ENCODE results near the gene AFF3. TPM values are rescaled to one million over a fixed set of nuclear protein-coding genes. Genes with fewer than 3 reads are reported as not detected.

Gene AFF3
- total RNA-seq, 3 donors from 2014 or later (not counting 1 experiment from before 2014, with no cell fraction given): 4.6 to 9.6 (median 5.6) TPM

GRCh38 chr2:99520813-99521212, 621.6 kb downstream of the AFF3 start:
- 78% methylated on average over 3 of the region's 3 CpGs for WGBS (ENCODE audit: insufficient coverage)
- Mint-ChIP-seq H3K36me3 (no peaks in the 10 kb centered on the region), H3K4me3 (no peak overlapping the region), H3K27ac (no peak overlapping the region), H3K27me3 (ENCODE audit: low read depth in 2 of 2) (peaks cover 6 to 7% of the 10 kb centered on the region in 2 donors), H3K9me3 (no peaks in the 10 kb centered on the region), H3K4me1 (no peaks in the 10 kb centered on the region)
- H3K27ac ChIP-seq (ENCODE audit: low read length): no peak overlapping the region
- no peaks in the 10 kb centered on the region for H3K36me3 ChIP-seq (ENCODE audit: control insufficient read depth, insufficient read depth, low read length)
- H3K4me3 ChIP-seq (ENCODE audit: low read length): no peak overlapping the region
- ATAC-seq (no peak), DNase-seq (no peak)
- no peaks in the 10 kb centered on the region for H3K9me3 ChIP-seq (ENCODE audit: control insufficient read depth, insufficient read depth, low read length)
- no peaks in the 10 kb centered on the region for H3K27me3 ChIP-seq (ENCODE audit: control insufficient read depth, insufficient read depth, low read length)
- H3K4me1 ChIP-seq (ENCODE audit: control insufficient read depth, insufficient read depth, low read length): no peaks in the 10 kb centered on the region
- no peak for TF ChIP-seq CTCF (IDR thresholded peaks at IDR 0.05)
- intact Hi-C loops (cut with micrococcal nuclease): no loop called here

- no peak overlapping the region for H3K27ac Mint-ChIP-seq
- intact Hi-C loops (cut with micrococcal nuclease): no loop called here
- no peaks in the 10 kb centered on the region for H3K36me3 Mint-ChIP-seq
- Histone ChIP-seq H3K27me3 (ENCODE audit: control insufficient read depth, insufficient read depth, low read length) (no peaks in the 10 kb centered on the region), H3K36me3 (ENCODE audit: control insufficient read depth, insufficient read depth, low read length) (no peaks in the 10 kb centered on the region), H3K4me3 (ENCODE audit: low read length) (no peak overlapping the region), H3K27ac (ENCODE audit: low read length) (no peak overlapping the region), H3K9me3 (ENCODE audit: control insufficient read depth, insufficient read depth, low read length) (no peaks in the 10 kb centered on the region), H3K4me1 (ENCODE audit: control insufficient read depth, insufficient read depth, low read length) (no peaks in the 10 kb centered on the region)
- no peaks in the 10 kb centered on the region for H3K4me1 Mint-ChIP-seq
- 96% methylated on average over 4 of the region's 4 CpGs for WGBS (ENCODE audit: insufficient coverage)
- H3K4me3 Mint-ChIP-seq: no peak overlapping the region
- ATAC-seq (no peak), DNase-seq (no peak)
- H3K9me3 Mint-ChIP-seq: no peaks in the 10 kb centered on the region
- TF ChIP-seq CTCF (IDR thresholded peaks at IDR 0.05): no peak
- H3K27me3 Mint-ChIP-seq (ENCODE audit: low read depth in 2 of 2): peaks cover 6 to 7% of the 10 kb centered on the region in 2 donors
Observed at GRCh38 chr2:99520195-99520594, 622.2 kb downstream of the AFF3 start.

DNA sequence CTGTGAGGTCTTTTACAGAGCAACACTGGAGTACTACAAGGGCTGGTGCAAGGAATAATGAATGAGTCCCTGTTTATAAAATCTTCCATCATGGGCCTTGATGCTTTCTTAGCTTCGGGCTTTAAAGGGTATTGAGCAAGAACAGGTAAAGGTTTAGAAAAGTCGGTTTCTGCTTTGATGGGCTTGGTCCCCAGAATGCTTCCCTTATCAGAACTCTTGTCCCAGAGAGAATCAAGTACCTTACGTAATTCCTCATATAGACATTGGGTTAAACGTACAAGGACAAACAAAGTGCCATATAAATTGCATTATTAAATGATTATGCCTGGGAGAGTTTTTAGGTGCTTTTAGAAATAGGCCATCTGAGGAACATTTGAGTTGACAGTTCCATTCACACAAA, 628.0 kb downstream of the AFF3 start:
- DNase-seq (no peak), ATAC-seq (no peak)
- H3K27ac Mint-ChIP-seq: no peak overlapping the region
- no peaks in the 10 kb centered on the region for H3K9me3 Mint-ChIP-seq
- no peak overlapping the region for H3K4me3 Mint-ChIP-seq
- H3K27me3 ChIP-seq (ENCODE audit: control insufficient read depth, insufficient read depth, low read length): no peaks in the 10 kb centered on the region
- H3K27me3 Mint-ChIP-seq (ENCODE audit: low read depth in 2 of 2): peaks cover 0 to 6% of the 10 kb centered on the region in 2 donors
- no peaks in the 10 kb centered on the region for H3K36me3 ChIP-seq (ENCODE audit: control insufficient read depth, insufficient read depth, low read length)
- intact Hi-C loops (cut with micrococcal nuclease): no loop called here
- TF ChIP-seq CTCF (IDR thresholded peaks at IDR 0.05): no peak
- no peaks in the 10 kb centered on the region for H3K36me3 Mint-ChIP-seq
- no peak overlapping the region for H3K4me3 ChIP-seq (ENCODE audit: low read length)
- H3K4me1 ChIP-seq (ENCODE audit: control insufficient read depth, insufficient read depth, low read length): no peaks in the 10 kb centered on the region
- H3K4me1 Mint-ChIP-seq: no peaks in the 10 kb centered on the region
- H3K27ac ChIP-seq (ENCODE audit: low read length): no peak overlapping the region
- WGBS (ENCODE audit: insufficient coverage): 94% methylated on average over 2 of the region's 4 CpGs
- H3K9me3 ChIP-seq (ENCODE audit: control insufficient read depth, insufficient read depth, low read length): no peaks in the 10 kb centered on the region

- H3K4me3 Mint-ChIP-seq: no peak overlapping the region
- no CpG with 5 or more reads among the region's 1 CpG for WGBS (ENCODE audit: insufficient coverage)
- Histone ChIP-seq H3K36me3 (ENCODE audit: control insufficient read depth, insufficient read depth, low read length) (no peaks in the 10 kb centered on the region), H3K4me1 (ENCODE audit: control insufficient read depth, insufficient read depth, low read length) (no peaks in the 10 kb centered on the region), H3K4me3 (ENCODE audit: low read length) (no peak overlapping the region), H3K27me3 (ENCODE audit: control insufficient read depth, insufficient read depth, low read length) (no peaks in the 10 kb centered on the region), H3K27ac (ENCODE audit: low read length) (no peak overlapping the region), H3K9me3 (ENCODE audit: control insufficient read depth, insufficient read depth, low read length) (no peaks in the 10 kb centered on the region)
- H3K36me3 Mint-ChIP-seq: no peaks in the 10 kb centered on the region
- no peaks in the 10 kb centered on the region for H3K4me1 Mint-ChIP-seq
- intact Hi-C loops (cut with micrococcal nuclease): no loop called here
- no peak for ATAC-seq
- H3K9me3 Mint-ChIP-seq: no peaks in the 10 kb centered on the region
- H3K27me3 Mint-ChIP-seq (ENCODE audit: low read depth in 2 of 2): no peaks in the 10 kb centered on the region
- TF ChIP-seq CTCF (IDR thresholded peaks at IDR 0.05): no peak
- DNase-seq: no peak
- H3K27ac Mint-ChIP-seq: no peak overlapping the region
Observed at GRCh38 chr2:99512181-99512591, 630.2 kb downstream of the AFF3 start.

All from natural killer cell (primary cell).